GM23338 (cell line): ENCODE measurements around the gene DUSP1. TPM values are rescaled to one million over a fixed set of nuclear protein-coding genes. Genes with fewer than 3 reads are reported as not detected.

Experiments used
- ATAC-seq: fragments of 200-7000 bp; cut with Tn5 transposase; 3 replicates; pipeline ENCODE4 v1.9.1; 2020
- DNase-seq: peaks from one replicate; pipeline ENCODE4 v3.0.0-alpha.2; 2015; ENCODE audit warnings: low spot score
- H2AFZ ChIP-seq: fragments of 200-600 bp; sonication (generic); 2 replicates; pipeline ENCODE4 v1.8.0; 2016; ENCODE audit warnings: antibody characterized with exemption, mild to moderate bottlenecking, moderate library complexity
- H3F3A ChIP-seq: fragments of 200-600 bp; sonication (generic); replicated peaks from 2 replicates; pipeline ENCODE4 v1.8.0; 2017; ENCODE audit warnings: antibody characterized with exemption, mixed run types, low read depth
- H3K27ac ChIP-seq: fragments of 200-600 bp; sonication (generic); 2 replicates; pipeline ENCODE4 v1.6.1; 2016; ENCODE audit warnings: low read depth
- H3K27me3 ChIP-seq: fragments of 200-600 bp; sonication (generic); 2 replicates; pipeline ENCODE4 v1.8.0; 2016; ENCODE audit warnings: mild to moderate bottlenecking, mixed run types, moderate library complexity; ENCODE audit not compliant: insufficient read depth
- H3K36me3 ChIP-seq: fragments of 200-600 bp; sonication (generic); 2 replicates; pipeline ENCODE4 v1.8.0; 2016; ENCODE audit warnings: mild to moderate bottlenecking; ENCODE audit not compliant: insufficient read depth
- H3K4me1 ChIP-seq: fragments of 200-600 bp; sonication (generic); 2 replicates; pipeline ENCODE4 v1.8.0; 2016; ENCODE audit warnings: mild to moderate bottlenecking, moderate library complexity; ENCODE audit not compliant: insufficient read depth
- H3K4me2 ChIP-seq: fragments of 200-600 bp; sonication (generic); 2 replicates; pipeline ENCODE4 v1.7.1; 2017; ENCODE audit warnings: mixed run types
- H3K4me3 ChIP-seq: fragments of 200-600 bp; sonication (generic); 2 replicates; pipeline ENCODE4 v1.6.1; 2016; ENCODE audit warnings: mixed run types
- H3K79me2 ChIP-seq: fragments of 200-600 bp; sonication (generic); replicated peaks from 2 replicates; pipeline ENCODE4 v1.8.0; 2017; ENCODE audit warnings: mild to moderate bottlenecking; ENCODE audit not compliant: insufficient read depth
- H3K9me2 ChIP-seq: fragments of 200-600 bp; sonication (generic); 2 replicates; pipeline ENCODE4 v1.8.0; 2017; ENCODE audit not compliant: insufficient read depth
- H4K20me1 ChIP-seq: fragments of 200-600 bp; sonication (generic); replicated peaks from 2 replicates; pipeline ENCODE4 v1.8.0; 2017; ENCODE audit warnings: mild to moderate bottlenecking; ENCODE audit not compliant: insufficient read depth
- H3K27ac Mint-ChIP-seq: 2 replicates; pipeline ENCODE4 v1.8.0; 2020; ENCODE audit warnings: inconsistent platforms, mild to moderate bottlenecking, moderate library complexity, mixed read lengths
- H3K27me3 Mint-ChIP-seq: 3 replicates; pipeline ENCODE4 v1.8.0; 2022; ENCODE audit warnings: low read depth, mild to moderate bottlenecking, moderate library complexity, mixed read lengths, inconsistent platforms; ENCODE audit not compliant: insufficient read depth, poor library complexity
- H3K36me3 Mint-ChIP-seq: 3 replicates; pipeline ENCODE4 v1.8.0; 2021; ENCODE audit warnings: low read depth, mild to moderate bottlenecking, inconsistent platforms, moderate library complexity, mixed read lengths
- H3K4me1 Mint-ChIP-seq: 3 replicates; pipeline ENCODE4 v1.8.0; 2020; ENCODE audit warnings: mild to moderate bottlenecking, inconsistent platforms, mixed read lengths
- H3K4me3 Mint-ChIP-seq: 3 replicates; pipeline ENCODE4 v1.8.0; 2021; ENCODE audit warnings: moderate library complexity, mild to moderate bottlenecking, inconsistent platforms, mixed read lengths
- H3K9me3 Mint-ChIP-seq: 3 replicates; pipeline ENCODE4 v1.8.0; 2020; ENCODE audit warnings: moderate library complexity, mild to moderate bottlenecking, inconsistent platforms, mixed read lengths
- CREB1 ChIP-seq: fragments of 250-450 bp; sonication (Bioruptor Pico); IDR thresholded peaks from 2 replicates; pipeline ENCODE4 v1.5.0; 2020; ENCODE audit warnings: low read depth, mild to moderate bottlenecking, moderate library complexity
- EZH2 ChIP-seq: fragments of 200-600 bp; sonication (generic); IDR thresholded peaks from one replicate; pipeline ENCODE4 v1.8.0; 2017; ENCODE audit warnings: antibody characterized with exemption, mild to moderate bottlenecking, low read depth; ENCODE audit not compliant: unreplicated experiment
- EZH2phosphoT487 ChIP-seq: fragments of 200-600 bp; sonication (generic); IDR thresholded peaks from one replicate; pipeline ENCODE4 v1.8.1; 2018; ENCODE audit warnings: antibody characterized with exemption; ENCODE audit not compliant: unreplicated experiment
- JUNB ChIP-seq: IDR thresholded peaks from one replicate; pipeline ENCODE4 v1.6.1; 2016; ENCODE audit warnings: antibody characterized with exemption; ENCODE audit not compliant: unreplicated experiment
- POLR2AphosphoS5 ChIP-seq: IDR thresholded peaks from 2 replicates; pipeline ENCODE4 v1.6.1; 2016; ENCODE audit warnings: antibody characterized with exemption, low read depth
- STAT1 ChIP-seq: IDR thresholded peaks from one replicate; pipeline ENCODE4 v1.6.1; 2016; ENCODE audit warnings: antibody characterized with exemption; ENCODE audit not compliant: unreplicated experiment
- ZNF114 ChIP-seq: fragments of 250-450 bp; sonication (Bioruptor Pico); IDR thresholded peaks from 2 replicates; pipeline ENCODE4 v1.5.0; 2020; ENCODE audit warnings: mild to moderate bottlenecking, moderate library complexity
- ZNF331 ChIP-seq: fragments of 250-450 bp; sonication (Bioruptor Pico); IDR thresholded peaks from 2 replicates; pipeline ENCODE4 v1.5.0; 2020; ENCODE audit warnings: low read depth, mild to moderate bottlenecking, moderate library complexity
- ZNF462 ChIP-seq: fragments of 250-450 bp; sonication (Bioruptor Pico); IDR thresholded peaks from 2 replicates; pipeline ENCODE4 v1.5.0; 2020; ENCODE audit warnings: mild to moderate bottlenecking, moderate library complexity
- polyA plus RNA-seq: library from polyadenylated mRNA; unstranded; fragments of >200 nt; fragmentation: Nextera tagmentation; extraction: Ambion mirVana; gene quantifications from 2 replicates; pipeline ENCODE4 v1.2.1, GENCODE V29; 2016
- total RNA-seq: library from RNA; depleted of rRNA; stranded (reverse); fragments of >200 nt; shearing (Covaris generic); gene quantifications from 2 replicates; pipeline ENCODE4 v1.2.3, GENCODE V29; 2014
- TF ChIP-seq, protein P1 (sequence below), 2 experiments: fragments of 200-600 bp in 1 of 2; sonication (generic) in 1 of 2; conservative IDR thresholded peaks; 2 replicates each; pipeline versions ENCODE4 v1.5.1 to v1.6.1; 2016 to 2017; ENCODE audit warnings: antibody characterized with exemption in 2 of 2, low read depth in 2 of 2, mild to moderate bottlenecking in 2 of 2, moderate library complexity in 1 of 2
- TF ChIP-seq, protein P2 (sequence below): IDR thresholded peaks from one replicate; pipeline ENCODE4 v1.6.1; 2018; ENCODE audit warnings: antibody characterized with exemption; ENCODE audit not compliant: unreplicated experiment
- TF ChIP-seq, protein P3 (sequence below): IDR thresholded peaks from 2 replicates; pipeline ENCODE4 v1.6.1; 2016; ENCODE audit warnings: antibody characterized with exemption

DUSP1 gene
- total and polyA plus RNA-seq, 2 experiments from 2014 or later: 9.7 to 17.2 TPM

DNA sequence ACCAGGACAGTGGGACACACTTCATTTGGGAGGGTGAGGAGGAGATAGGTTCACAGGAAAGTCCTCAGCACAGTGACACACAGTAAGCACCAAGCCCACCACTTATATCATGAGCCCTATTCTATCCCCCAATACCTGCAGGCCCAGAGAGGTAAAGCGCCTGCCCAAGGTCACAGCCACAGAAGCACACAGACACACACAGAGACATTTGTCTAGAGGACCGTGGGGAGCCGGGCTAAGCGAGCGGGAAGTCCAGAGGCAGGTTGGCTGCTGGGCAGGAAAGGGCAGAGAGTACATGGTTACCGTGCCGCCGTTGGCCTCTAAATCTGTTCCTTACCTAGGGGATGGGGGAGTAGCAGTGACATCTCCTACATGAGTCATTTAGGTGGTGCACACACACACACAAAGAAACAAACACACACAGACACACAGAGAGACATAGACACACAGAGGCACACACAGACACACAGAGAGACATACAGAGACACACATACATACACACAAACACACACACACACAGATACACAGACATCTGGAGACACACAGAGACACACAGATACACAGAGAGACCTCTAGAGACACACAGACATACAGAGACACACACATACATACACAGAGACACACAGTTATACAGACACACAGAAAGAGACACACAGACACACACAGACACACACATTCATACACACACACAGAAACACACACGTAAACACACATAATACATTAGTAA lies 15.9 kb upstream of the DUSP1 start:
- no peaks in the 10 kb centered on the region for H3K79me2 ChIP-seq
- Mint-ChIP-seq H3K27ac (no peak overlapping the region), H3K4me3 (no peak overlapping the region), H3K9me3 (no peaks in the 10 kb centered on the region), H3K36me3 (no peaks in the 10 kb centered on the region), H3K4me1 (peaks cover 9% of the 10 kb centered on the region; the same call in 2 of the 3 replicates), H3K27me3 (peaks cover 8% of the 10 kb centered on the region)
- no peaks in the 10 kb centered on the region for H3F3A ChIP-seq
- no peak overlapping the region for H3K4me2 ChIP-seq
- H3K27ac ChIP-seq: no peak overlapping the region
- no peaks in the 10 kb centered on the region for H3K27me3 ChIP-seq
- no peaks in the 10 kb centered on the region for H3K9me2 ChIP-seq
- DNase-seq (no peak), ATAC-seq (no peak)
- H3K36me3 ChIP-seq: no peaks in the 10 kb centered on the region
- no peak for TF ChIP-seq ZNF331
- TF ChIP-seq ZNF114 (CRISPR knock-in tag): no peak
- no peak for TF ChIP-seq EZH2
- no peak for TF ChIP-seq JUNB
- TF ChIP-seq, protein P1, sequence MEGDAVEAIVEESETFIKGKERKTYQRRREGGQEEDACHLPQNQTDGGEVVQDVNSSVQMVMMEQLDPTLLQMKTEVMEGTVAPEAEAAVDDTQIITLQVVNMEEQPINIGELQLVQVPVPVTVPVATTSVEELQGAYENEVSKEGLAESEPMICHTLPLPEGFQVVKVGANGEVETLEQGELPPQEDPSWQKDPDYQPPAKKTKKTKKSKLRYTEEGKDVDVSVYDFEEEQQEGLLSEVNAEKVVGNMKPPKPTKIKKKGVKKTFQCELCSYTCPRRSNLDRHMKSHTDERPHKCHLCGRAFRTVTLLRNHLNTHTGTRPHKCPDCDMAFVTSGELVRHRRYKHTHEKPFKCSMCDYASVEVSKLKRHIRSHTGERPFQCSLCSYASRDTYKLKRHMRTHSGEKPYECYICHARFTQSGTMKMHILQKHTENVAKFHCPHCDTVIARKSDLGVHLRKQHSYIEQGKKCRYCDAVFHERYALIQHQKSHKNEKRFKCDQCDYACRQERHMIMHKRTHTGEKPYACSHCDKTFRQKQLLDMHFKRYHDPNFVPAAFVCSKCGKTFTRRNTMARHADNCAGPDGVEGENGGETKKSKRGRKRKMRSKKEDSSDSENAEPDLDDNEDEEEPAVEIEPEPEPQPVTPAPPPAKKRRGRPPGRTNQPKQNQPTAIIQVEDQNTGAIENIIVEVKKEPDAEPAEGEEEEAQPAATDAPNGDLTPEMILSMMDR (conservative IDR thresholded peaks at IDR 0.05; ENCODE audit: low read depth in 2 of 2): no peak
- TF ChIP-seq, protein P2, sequence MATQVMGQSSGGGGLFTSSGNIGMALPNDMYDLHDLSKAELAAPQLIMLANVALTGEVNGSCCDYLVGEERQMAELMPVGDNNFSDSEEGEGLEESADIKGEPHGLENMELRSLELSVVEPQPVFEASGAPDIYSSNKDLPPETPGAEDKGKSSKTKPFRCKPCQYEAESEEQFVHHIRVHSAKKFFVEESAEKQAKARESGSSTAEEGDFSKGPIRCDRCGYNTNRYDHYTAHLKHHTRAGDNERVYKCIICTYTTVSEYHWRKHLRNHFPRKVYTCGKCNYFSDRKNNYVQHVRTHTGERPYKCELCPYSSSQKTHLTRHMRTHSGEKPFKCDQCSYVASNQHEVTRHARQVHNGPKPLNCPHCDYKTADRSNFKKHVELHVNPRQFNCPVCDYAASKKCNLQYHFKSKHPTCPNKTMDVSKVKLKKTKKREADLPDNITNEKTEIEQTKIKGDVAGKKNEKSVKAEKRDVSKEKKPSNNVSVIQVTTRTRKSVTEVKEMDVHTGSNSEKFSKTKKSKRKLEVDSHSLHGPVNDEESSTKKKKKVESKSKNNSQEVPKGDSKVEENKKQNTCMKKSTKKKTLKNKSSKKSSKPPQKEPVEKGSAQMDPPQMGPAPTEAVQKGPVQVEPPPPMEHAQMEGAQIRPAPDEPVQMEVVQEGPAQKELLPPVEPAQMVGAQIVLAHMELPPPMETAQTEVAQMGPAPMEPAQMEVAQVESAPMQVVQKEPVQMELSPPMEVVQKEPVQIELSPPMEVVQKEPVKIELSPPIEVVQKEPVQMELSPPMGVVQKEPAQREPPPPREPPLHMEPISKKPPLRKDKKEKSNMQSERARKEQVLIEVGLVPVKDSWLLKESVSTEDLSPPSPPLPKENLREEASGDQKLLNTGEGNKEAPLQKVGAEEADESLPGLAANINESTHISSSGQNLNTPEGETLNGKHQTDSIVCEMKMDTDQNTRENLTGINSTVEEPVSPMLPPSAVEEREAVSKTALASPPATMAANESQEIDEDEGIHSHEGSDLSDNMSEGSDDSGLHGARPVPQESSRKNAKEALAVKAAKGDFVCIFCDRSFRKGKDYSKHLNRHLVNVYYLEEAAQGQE: no peak
- TF ChIP-seq STAT1: no peak
- TF ChIP-seq ZNF462 (CRISPR knock-in tag): no peak
- no peak for TF ChIP-seq EZH2phosphoT487
- TF ChIP-seq POLR2AphosphoS5: no peak
- TF ChIP-seq, protein P3, sequence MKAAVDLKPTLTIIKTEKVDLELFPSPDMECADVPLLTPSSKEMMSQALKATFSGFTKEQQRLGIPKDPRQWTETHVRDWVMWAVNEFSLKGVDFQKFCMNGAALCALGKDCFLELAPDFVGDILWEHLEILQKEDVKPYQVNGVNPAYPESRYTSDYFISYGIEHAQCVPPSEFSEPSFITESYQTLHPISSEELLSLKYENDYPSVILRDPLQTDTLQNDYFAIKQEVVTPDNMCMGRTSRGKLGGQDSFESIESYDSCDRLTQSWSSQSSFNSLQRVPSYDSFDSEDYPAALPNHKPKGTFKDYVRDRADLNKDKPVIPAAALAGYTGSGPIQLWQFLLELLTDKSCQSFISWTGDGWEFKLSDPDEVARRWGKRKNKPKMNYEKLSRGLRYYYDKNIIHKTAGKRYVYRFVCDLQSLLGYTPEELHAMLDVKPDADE: no peak
- no peak for TF ChIP-seq CREB1 (CRISPR knock-in tag)
- H3K4me1 ChIP-seq: peaks cover 6% of the 10 kb centered on the region; the same call in 1 of the 2 replicates
- H4K20me1 ChIP-seq: no peaks in the 10 kb centered on the region
- H3K4me3 ChIP-seq: no peak overlapping the region
- no peak overlapping the region for H2AFZ ChIP-seq
